OCI-M1 (cell line): ENCODE results near the gene RAMP1.
A peak's percentile ranks its signal among the peaks of the same experiment; 100 is the strongest.
"Not testable (repeated sequence)": the region's sequence is repeated elsewhere in the genome, so short reads cannot be mapped to it uniquely, and the experiment has no call there.

ENCODE experiments used
- DNase-seq: peaks from one replicate; lab custom pipeline; 2025; lab: John Stamatoyannopoulos, UW

The RAMP1 gene

GRCh38 chr2:237863689-237864443, 4.4 kb downstream of the RAMP1 start:
- DNase-seq = no peak

GRCh38 chr2:237864444-237864931, 5.1 kb downstream of the RAMP1 start:
- no peak for DNase-seq

GRCh38 chr2:237864940-237865622, 5.7 kb downstream of the RAMP1 start:
- no peak for DNase-seq

GRCh38 chr2:237865623-237866041, 6.2 kb downstream of the RAMP1 start:
- no peak for DNase-seq

- DNase-seq = no peak
These were observed 6.7 kb downstream of the RAMP1 start for GRCh38 chr2:237866101-237866621.

GRCh38 chr2:237867465-237867864, 8.0 kb downstream of the RAMP1 start:
- DNase-seq = no peak

DNA sequence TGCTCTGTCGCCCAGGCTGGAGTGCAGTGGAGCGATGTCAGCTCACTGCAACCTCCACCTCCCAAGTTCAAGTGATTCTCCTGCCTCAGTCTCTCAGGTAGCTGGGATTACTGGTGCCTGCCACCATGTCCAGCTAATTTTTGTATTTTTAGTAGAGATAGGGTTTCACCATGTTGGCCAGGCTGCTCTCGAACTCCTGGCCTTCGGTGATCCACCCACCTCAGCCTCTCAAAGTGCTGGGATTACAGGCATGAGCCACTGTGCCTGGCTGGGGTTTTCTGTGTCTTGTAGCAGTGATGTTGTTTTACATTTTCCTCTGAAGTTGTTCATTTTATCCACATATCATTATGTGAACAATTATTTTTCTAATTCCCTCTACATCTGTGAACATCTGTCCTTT, 8.7 kb downstream of the RAMP1 start:
- DNase-seq = not testable (repeated sequence)

DNA sequence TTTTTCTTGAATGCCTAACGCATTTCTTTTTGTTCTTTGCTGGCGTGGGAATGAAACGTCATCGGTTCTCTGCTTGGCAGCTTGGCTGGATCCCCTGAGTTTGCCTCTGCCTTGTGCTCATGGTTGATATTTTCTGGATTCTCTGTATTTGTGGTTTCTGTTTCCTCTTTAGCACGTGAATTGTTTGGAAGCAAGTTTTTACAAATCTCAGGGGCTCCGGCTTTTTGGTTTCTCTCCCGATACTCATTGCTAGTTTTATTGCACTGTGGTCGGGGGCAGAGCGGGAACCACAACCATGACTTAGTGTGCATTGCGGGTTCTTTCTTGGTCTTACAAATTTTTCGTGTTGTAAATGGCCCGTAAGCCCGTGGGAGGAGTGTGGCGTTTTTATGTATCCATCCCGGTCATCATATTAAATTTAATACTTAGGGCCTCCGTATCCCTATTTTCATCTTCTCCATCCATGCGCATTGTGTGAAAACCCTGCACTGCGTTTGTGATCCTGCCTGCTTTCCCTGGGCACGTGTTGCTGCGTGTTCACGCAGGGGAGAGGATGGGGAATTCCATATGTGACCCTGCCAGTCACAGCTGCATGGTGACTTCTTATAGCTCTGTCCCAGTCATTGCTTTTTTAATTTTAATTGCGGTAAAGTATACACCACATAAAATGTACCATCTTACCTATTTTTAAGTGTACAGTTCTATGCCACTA, 9.4 kb downstream of the RAMP1 start:
- peak; percentile 7 for DNase-seq

DNA sequence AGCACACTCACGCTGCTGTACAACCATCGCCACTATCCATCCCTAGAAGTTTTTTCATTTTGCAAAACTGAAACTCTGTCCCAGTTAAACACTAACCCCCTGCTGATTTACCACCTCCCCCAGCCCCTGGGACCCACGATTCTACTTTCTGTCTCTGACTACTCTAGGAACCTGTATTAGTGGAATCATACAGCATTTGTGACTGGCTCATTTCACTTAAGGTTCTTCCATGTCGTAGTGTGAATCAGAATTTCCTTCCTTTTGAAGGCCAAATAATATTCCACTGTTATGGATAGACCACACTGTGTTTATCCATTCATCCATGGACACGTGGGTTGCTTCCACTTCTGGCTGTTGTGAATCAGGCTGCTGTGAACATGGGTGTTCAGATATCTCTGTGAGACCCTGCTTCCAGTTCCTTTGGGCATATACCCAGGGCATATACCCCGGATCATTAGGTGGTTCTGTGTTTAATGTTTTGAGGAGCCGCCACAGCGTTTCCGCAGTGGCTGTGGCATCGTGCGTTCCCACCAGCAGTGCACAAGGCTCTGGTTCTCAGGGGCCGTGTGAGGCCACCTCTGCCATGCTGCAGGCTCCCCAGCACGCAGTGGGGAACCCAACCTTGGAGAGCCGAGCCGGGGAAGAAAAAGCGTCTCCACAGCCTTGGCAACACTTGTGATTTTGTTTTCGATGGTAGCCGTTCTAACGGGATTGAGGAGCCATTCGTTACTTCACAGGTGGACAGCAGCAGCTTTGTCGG, 10.1 kb downstream of the RAMP1 start:
- no peak for DNase-seq

DNA sequence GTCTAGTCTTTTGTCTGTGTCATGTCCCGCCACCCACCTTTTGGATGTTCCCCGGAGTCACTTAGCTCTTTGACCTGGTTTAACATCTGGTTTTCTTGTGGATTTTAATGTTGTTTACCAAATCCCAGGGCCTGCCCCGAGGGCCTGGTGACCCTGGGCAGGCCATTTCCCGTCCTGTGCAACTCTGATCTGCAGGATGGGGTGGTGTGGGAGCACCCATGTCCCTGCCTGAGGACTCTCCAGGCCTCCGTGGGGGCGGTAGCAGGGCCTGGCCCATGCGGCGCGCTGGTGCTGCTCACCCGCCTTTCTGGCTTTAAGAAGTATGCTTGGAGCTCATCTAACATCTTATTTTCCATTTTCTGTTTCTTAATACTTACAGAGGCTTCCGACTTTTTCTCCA, 10.7 kb downstream of the RAMP1 start:
- DNase-seq = no peak

DNA sequence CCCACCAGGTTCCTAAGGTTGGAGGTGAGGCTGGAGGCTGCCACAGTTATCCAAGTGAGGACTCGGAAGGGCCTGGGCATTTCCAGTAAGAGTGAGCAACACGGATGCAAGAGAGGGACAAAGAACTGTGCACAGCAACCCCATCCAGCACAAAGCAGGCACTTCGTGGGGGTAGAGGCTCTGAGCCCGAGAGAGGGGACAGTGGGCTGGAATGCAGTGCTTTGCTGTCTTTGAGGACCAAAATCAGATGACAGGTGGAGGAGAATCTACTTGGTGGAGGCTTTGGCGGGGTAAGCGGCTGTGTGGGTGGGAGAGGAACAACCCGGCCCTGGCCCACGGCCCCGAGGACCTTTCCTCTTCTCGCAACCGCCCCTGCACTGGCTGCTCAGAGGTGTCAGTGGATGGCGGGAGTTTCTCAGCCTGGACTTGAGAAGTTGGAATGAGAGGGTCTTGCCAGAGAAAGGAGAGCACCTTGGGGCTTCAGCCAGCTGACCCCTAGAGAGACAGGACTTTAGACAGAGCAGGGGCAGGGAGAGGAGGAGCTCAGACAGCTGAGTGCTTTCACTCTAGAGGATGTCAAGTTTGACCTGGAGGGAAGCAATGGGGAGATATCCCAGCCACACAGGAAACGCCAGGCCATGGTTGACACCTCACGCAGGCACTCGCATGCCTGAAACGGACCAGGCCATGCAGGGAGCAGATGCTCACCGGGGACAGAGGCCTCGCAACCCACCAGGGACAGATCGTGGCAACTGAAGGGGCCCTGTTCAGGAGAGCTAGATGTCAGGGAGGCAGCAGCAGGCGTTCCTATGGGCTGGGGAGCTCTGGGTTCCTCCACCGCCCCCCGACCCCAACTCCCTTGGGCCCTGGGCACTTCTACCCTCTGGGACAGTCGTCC, 11.6 kb downstream of the RAMP1 start:
- no peak for DNase-seq

DNA sequence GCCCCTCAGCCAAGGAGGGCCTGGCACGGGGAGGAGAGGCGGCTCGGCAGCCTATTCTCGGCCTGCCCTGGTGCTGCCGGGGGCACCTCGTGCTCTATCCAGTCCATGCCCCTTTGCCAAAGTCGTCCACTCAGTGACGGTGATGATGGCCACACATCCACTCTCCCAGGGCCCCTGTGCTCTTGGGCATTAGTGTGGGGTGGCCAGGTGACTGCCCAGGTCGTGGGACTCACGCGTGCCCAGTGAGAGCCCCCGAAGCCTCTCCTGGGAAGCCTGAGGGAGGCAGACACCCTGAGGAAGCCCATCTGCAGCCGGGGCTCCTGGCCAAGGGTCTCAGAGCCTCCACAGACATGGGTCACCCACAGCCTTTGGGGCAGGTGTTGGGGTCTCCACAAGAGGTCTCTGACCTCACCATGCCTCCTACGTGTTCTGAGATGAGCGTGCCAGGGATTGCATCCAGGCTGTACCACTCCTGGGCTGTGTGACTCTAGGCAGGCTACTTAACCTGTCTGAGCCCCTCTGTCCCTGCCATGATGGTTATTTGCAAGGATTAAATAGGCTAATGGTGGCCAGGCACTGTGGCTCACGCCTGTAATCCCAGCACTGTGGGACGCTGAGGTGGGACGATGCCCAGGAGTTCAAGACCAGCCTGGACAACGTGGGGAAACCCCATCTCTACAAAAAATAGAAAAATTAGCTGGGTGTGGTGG, 12.9 kb downstream of the RAMP1 start:
- DNase-seq = no peak

DNA sequence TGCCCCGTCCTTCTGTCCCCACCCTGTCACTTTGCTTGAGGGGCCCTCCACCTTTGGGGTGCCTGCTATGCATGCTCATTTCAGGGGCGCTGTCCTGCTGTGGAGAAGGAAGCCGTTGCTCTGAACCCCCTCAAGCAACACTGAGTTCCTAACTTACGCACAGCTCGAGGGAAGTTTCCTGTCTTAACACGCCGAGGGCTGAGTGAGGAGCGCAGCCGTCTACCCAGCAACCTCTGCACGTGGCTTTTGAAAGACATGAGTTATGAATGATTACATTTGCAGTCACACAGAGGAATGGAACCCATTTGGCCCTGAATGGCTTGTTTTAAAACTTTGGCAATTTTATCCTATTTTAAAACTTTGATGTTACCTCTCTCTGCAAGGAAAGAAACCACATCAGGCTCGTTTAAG, 14.0 kb downstream of the RAMP1 start:
- no peak for DNase-seq

DNA sequence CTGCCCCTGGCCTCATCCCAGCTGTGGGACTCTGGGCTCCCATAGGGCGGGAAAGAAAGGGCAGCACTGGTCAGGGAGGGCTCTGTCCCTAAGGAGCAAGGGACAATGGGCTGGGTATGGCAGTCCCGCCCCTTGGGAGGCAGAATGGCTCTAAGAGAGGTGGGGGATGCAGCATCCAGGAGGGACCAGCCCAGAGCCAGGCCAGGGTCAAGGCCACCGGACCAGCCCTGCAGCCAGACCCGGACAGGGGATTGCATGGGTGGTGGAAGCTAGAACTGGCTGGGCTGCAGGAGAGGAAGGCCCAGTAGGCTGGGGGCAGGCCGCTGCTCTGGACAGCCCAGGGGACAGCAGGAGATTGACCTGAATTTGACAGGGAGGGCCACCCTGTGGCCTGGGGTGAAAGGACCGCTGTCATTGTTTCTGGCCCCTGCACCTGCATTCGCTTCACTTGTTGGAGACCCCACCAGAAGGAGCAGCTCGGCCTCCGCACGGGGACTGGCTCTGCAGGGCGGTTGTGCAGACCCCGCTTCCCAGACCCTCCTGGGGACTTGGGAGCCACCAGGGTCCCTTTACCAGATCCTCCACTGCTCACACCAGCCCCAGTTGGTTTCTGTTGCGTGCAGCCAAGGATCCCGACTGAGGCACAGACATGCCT, 14.6 kb downstream of the RAMP1 start:
- DNase-seq = no peak

DNA sequence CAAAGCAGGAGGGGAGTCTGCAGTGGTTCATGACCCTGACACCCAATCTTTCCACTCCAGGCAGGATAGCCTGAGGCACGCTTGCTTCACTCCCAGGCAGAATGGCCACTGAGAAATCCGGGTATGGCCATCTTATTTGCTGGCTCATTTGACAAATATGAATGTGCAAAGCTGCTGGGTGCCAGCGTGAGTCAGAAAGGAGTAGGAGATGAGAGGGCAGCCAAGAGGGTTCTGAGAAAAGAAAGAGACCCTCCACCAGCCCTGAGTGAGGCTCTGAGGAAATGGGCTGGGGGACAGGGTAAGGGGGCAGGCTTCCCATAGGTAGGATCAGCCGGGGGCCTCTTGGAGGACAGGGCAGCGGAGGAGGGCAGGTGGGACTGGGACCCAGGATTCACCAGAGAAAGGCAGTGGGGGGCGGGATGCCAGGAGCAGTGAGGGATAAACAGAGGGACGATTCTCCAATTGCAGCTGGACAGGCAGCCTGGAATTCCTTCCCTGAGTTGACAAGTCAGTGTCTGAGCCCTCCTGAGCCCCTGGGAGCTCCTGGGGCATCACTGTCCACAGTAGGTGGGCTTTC, 15.2 kb downstream of the RAMP1 start:
- DNase-seq = no peak

- DNase-seq = no peak
These were observed 16.0 kb downstream of the RAMP1 start for GRCh38 chr2:237875256-237876060.

- DNase-seq = no peak
These were observed 16.7 kb downstream of the RAMP1 start for GRCh38 chr2:237876061-237876526.

DNA sequence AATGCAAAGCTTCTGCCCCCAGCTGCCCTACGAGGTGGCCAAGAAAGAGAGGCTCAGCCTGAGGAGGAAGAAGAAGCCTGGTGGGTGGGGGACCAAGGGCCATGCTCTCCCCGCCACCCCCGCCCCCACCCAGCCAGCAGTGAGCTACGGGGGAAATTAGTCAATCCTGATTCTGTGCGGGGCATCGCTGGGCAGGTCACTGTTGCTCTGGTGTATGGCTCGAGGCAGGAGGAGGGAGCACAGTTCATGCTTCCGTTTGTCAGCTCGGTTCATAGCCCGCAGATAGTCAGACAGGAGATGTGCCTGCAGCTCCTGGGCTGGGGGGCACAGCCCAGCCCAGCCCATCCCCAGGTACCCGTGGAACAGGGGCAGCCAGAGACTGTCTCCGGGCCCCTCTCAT, 17.1 kb downstream of the RAMP1 start:
- DNase-seq = no peak
